GM03348 (cell line): ENCODE measurements around the gene ERMARD.

Source experiments
- DNase-seq: peaks from one replicate; pipeline ENCODE4 v3.0.0; 2012; ENCODE audit warnings: low spot score

The ERMARD gene

DNA sequence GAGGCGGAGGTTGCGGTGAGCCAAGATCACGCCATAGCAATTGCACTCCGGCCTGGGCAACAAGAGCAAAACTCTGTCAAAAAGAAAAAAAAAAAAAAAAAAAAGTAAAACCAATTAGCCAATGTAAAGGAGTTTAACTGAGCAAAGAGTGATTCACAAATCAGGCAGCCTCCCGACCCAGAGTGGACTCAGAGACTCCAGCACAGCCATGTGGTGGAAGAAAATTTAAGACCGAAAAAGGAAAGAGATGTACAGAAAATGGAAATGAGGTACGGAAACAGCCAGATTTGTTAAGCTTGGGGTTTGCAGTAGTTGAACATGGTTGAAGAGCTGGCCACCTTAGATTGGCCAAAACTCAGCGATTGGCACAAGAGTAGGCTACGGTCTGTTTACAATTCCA, 51.4 kb downstream of the ERMARD start:
- DNase-seq = no peak

DNA sequence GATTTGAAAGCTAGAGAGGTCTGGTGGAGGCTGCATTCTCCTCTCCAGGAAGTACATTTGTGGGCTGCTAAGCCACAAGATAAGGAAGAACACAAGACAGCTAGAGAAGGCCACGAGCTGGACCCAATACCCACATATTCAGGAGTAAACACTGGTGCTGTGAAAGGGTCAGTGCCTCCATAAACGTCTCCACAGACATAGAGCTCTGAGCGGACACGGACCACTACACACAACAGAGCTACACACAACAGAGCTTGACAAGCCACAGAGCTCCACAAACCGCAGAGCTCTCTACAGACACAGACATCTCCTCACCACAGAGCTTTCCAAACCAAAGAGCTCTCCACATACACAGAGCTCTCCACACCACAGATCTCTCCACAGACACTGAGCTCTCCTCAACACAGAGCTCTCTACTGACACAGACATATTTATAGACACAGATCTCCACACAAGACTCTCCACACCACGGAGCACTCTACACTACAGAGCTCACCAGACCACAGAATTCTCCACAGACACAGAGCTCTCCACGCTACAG, 51.9 kb downstream of the ERMARD start:
- no peak for DNase-seq

DNA sequence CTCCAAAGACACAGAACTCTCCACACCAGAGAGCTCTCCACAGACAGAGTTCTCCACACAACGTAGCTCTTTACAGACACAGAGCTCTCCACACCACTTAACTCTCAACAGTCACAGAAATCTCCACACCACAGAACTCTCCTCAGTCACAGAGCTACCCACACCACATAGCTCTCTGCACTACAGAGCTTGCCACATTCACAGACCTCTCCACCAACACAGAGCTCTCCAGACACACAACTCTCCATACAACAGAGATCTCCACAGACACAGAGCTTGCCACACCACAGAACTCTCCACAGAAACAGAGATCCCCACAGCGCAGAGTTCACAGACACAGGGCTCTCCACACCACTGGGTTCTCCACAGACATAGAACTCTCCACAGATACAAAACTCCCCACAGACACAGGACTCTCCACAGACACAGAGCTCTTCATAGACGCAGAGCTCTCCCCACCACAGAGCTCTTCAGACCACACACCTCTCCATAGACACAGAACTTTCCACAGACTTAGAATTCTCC, 52.5 kb downstream of the ERMARD start:
- DNase-seq = no peak

DNA sequence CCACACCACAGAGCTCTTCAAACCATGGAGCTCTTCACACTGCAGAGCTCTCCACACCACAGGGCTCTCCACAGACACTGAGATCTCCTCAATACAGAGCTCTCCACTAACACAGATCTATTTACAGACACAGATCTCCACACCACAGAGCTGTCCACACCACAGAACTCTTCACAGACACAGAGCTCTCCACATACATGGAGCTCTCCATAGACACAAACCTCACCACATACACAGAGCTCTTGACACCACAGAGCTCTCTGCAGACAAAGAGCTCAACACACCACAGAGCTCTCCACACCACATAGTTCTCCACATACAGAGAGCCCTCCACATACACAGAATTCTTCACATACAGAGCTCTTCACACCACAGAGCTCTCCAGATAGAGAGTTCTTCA, 53.0 kb downstream of the ERMARD start:
- no peak for DNase-seq

DNA sequence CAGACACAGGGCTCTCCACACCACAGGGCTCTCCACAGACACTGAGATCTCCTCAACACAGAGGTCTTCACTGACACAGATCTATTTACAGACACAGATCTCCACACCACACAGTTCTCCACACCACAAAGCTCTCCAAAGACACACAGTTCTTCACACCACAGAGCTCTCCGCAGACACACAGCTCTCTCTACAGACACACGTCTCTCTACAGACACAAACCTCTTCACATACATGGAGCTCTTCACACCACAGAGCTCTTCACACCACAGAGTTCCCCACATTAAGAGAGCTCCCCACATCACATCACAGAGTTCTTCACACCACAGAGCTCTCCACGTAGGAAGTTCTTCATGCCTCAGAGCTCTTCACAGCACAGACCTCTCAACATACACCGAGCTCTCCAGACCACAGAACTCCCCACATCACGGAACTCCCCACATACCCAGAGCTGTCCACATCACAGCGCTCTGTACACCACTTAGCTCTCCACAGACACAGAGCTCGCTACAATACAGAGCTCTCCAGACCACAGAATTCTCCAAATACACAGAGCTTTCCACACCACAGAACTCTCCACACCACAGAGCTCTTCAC, 53.9 kb downstream of the ERMARD start:
- DNase-seq = no peak

DNA sequence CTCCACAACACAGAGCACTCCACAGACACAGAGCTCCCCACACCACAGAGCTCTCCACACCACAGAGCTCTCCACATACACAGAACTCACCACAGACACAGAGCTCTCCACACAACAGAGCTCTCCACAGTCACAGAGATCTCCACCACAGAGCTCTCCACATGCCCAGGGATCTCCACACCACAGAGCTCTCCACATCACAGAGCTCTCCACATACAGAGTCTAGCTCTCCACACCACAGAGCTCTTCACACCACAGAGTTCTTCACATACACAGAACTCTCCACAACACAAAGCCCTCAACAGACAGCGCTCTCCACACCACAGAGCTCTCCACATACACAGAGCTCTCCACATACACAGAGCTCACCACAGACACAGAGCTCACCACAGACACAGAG, 55.3 kb downstream of the ERMARD start:
- DNase-seq = no peak

DNA sequence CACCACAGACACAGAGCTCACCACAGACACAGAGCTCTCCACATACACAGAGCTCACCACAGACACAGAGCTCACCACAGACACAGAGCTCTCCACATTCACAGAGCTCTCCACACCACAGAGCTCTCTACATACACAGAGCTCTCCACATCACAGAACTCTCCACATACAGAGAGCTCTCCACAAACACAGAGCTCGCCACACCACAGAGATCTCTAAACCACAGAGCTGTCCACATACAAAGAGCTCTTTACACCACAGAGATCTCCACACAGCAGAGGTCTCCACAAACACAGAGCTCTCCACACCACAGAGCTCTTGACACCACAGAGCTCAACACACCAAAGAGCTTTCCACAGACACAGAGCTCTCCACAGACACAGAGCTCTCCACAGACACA, 55.8 kb downstream of the ERMARD start:
- no peak for DNase-seq

DNA sequence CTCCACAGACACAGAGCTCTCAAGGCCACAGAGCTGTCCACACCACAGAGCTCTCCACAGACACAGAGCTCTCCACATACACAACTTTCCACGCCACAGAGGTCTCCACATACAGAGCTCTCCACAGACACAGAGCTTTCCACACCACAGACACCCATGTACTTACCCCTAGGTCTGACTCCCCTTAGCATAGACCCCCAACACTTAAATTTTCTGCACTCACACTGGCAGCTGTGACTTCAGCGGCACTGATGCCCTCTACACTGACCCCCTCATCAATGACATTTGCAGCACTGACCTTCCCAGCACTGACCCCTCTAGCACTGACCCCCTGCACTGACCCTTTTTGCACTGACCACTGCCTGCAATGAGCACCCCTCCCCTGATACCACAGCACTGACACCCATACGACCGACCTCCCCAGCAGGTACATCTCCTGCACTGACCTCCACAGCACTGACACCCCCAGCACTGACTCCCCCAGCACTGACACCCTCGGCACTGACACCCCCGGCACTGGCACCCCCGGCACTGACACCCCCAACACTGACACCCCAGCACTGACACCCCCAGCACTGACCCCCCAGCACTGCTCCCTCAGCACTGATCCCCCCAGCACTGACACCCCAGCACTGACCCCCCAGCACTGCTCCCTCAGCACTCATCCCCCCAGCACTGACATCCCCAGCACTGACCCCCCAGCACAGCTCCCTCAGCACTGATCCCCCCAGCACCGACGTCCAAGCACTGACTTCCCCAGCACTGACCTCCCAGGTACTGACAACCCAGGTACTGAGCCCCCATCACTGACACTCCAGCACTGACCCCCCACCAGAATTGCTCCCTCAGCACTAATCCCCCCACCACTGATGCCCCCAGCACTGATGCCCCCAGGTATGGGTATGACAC, 56.5 kb downstream of the ERMARD start:
- no peak for DNase-seq

DNA sequence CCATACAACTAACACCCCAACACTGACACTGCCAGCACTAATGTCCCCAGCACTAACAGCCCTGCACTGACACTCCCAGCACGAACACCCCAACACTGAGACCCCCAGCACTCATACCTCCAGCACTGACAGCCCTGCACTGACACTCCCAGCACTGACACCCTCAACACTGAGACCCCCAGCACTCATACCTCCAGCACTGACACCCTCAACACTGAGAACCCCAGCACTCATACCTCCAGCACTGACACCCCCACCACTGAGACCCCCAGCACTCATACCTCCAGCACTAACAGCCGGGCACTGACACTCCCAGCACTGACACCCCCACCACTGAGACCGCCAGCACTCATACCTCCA, 57.2 kb downstream of the ERMARD start:
- DNase-seq = no peak

DNA sequence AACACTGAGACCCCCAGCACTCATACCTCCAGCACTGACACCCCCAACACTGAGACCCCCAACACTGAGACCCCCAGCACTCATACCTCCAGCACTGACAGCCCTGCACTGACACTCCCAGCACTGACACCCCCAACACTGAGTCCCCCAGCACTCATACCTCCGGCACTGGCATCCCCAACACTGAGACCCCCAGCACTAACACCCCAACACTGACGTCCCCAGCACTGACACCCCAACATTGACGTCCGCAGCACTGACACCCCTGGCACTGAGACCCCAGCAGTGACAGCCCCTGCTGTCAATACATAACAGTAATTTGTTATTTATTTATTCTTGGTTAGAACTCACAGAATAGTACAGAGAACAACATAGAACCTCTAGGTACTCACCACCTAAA, 58.0 kb downstream of the ERMARD start:
- no peak for DNase-seq

DNA sequence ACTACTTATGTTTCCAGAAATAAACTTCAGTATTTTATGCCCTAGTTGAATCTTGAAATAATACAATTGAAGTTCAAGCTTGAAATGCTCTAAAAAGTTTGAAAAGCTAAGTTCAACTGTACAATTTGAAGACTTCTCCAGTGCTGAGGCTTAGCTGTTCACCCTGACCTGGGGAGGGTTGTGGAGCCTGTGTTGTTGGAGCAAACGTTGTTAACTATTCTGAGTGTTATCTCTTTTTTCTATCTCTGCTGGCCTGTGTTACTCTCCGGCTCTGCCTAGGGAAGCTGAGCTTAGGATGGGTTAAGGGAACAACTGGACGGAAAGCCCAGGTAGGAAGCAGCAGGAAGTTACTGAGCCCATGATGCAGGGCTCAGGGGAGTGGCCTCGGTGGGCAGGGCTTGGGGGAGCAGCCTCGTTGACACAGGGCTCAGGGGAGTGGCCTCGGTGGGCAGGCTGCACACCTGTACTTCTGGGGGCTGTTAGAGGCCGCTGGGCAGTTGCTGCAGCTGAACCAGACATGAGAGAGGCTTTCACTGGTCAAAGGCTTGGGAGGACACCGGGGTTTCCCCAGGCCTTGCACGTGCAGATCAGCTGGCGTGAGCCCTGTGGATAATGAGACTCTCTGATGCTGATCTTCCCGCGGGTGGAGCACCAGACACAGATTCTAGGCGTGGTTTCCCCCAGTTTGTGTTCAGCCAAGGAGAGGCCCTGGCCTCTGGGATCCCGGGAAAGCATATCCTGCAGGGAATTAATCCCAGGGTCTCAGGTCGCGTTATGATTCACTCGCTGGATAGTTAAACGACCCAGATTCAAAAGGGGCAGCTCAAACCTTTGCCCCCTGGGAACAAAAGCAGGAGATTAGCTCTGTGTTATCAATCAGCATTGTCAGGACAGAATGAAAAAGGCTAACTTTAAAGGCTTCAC, 58.9 kb downstream of the ERMARD start:
- no peak for DNase-seq

DNA sequence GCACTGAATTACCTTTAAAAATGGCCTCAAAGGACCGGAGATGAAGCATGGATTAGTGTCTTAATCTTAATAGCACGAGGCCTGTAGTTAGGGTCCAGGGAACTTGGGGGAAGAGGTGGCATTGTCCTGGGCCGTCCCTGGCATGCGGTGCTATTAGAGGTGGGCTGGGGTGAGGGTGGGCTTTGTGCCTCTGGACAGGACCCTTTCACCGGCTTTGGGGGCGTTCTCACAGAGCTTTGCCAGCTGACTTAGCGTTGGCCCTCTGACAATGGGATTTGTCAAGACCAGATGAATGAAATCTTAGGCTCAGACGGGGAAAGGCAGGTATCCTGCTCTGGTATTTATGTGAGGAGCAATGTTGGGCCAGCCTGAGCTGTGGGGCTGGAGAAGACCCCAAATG, 59.6 kb downstream of the ERMARD start:
- no peak for DNase-seq

DNA sequence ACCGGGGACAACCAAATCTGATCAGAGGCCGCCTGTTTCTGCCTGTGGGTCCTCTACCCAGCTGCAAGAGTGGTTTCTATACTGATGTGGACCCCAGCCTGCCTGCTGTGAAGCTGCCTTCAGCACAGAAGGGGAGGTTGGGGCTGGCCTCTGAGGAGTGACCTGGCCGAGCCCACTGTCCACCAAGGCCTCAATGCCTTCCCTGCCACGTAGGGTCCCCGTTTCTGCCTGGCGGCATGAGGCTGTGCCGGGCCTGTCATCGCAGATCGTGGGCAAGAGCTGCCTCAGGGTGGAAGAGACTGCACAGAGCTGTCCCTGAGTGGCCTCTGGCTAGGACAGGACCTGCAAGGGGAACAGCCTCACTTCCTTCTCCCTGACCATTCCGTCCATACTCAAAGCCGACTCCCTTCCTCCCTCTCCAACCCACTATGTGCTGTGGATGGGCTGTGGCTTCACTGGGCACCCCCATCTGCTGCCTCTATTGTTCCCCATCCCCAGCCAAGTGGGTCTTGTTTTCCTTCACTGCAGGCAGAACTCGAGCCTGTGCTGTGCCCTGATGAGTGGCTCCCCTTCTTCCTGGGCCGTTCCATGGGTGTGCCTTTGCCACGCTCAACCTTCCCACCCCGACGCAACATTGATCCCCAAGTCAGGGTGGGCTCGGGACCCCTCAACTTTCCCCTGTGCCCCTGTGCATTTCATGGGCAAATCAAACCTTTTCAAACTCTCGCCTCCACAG, 60.3 kb downstream of the ERMARD start:
- no peak for DNase-seq

DNA sequence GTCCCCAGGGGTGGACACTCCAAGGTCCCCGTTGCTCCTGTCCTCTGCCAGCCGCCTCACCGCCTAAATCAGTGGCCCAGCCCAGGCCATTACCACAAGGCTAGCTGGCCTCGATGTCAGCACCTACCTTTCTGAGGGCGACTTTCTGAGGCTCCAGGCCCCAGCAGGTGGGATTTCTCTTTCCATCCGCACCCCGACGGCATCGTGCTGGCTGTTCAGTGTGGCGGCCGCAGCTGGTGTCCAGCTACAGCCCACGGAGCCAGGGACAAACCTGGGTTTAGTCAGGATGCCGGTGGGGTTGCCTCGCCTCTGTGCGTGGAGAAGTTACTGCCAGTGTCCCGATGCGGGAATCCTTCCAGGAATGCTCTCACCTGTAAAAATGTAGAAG, 60.8 kb downstream of the ERMARD start:
- no peak for DNase-seq

DNA sequence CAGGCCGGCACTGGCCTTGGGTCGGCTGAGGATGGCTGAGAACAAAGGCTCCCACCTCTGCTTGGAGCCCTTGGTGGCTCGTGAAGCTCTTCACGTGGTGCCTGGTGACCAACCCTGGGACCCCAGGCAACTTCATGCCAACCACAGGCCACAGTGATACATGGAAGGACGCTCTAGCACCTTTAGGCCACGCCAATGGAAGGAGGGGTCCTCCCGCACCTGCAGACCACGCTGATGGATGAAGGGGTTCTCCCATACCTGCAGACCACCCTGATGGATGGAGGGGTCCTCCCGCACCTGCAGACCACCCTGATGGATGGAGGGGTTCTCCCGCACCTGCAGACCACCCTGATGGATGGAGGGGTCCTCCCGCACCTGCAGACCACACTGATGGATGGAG, 62.5 kb downstream of the ERMARD start:
- no peak for DNase-seq

DNA sequence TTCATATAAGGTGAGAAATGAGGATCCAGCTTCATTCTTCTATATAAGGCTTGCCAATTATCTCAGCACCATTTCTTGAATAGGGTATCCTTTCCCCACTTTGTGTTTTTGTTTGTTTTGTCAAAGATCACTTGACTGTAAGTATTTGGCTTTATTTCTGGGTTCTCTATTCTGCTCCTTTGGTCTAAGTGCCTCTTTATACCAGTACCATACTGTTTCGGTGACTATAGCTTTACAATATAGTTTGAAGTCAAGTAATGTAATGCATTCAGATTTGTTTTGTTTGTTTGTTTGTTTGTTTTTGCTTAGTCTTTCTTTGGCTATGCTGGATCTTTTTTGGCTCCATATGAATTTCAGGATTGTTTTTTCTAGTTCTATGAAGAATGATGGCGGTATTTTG, 64.6 kb downstream of the ERMARD start:
- DNase-seq = no peak

DNA sequence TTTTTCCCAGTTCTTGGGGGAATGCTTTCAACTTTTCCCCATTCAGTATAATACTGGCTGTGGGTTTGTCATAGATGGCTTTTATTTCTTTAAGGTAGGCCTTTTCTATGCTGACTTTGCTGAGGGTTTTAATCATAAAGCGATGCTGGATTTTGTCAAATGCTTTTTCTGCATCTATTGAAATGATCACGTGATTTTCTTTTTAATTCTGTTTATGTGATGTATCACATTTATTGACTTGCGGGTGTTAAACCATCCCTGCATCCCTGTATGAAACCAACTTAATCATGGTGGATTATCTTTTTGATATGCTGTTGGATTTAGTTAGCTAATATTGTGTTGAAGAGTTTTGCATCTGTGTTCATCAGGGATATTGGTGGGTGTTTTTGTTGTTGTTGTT, 65.6 kb downstream of the ERMARD start:
- no peak for DNase-seq

DNA sequence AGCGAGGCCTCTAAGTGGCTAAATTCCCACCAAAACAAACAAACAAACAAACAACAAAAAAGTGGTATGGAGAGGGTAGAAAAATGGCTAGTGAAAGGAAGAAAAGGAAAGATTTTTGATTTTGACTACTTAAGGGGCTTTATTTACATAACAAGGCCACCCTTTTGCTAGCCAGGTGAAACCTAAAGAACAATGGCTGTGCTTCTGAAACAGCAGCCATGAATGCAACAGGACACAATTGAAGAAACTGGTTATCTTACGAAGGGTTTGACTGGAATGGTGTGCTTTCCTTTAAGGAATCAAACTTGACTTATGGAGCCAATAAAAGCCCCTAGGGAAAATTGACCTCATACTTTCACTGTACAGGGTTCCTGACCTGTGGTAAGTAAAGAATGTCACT, 68.9 kb downstream of the ERMARD start:
- no peak for DNase-seq

DNA sequence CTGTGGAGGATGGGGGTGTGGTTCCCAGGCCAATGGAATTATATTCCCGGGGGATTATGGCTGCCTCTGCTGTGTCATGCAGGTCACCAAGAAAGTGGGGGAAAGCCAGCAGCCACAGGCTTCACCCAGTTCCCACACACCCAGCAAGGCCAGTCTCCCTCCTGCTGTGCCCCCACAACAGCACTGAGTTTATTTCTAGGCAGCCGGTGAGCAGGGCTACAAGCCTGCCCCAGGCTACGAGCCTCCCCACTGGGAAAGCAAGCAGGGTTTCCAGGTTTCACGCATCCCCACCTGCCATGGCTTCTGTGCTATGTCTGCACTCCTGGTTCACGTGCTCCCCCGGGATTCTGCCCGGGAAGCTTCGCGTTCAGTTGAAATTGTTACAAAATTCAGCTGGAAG, 72.6 kb downstream of the ERMARD start:
- no peak for DNase-seq

DNA sequence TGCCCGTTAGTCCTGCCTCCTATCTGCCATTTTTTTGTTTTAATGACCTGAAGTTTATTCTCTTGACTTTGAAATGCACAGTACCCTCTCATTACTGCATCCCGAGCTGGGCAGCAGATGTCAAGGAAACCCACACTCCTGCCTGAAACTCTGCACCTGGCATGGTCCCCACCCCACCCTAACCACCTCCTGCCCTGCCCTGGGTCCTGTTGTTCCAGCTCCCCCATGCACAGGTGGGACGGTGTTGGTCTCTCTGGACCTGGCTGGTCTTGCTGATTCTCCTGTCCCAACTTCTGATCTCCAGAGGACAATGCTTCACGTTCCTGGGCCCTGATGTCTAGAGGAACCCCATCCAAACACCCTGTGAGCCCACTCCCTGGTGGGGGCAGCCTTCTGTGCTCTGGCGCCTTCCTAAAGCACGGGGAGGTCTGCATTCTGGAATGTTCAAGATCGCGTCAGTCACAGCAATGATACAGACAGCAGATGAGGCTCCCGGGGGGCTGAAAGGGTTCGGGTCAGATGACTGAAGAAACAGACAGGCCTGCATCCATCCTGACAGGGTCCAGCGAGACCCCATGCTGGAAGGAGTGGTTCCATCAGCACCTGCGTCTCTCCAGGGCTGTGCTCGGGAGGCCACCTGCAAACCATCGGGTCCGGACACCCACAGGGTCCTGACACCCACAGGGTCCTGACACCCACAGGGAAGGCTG, 73.6 kb downstream of the ERMARD start:
- DNase-seq = no peak
